Gastroesophageal sphincter (tissue), 4 donors: Measurements from ENCODE around the gene CDH4. TPM values are rescaled to one million over a fixed set of nuclear protein-coding genes. Genes with fewer than 3 reads are reported as not detected.

Experiments used
- ATAC-seq: fragments of 150-250 bp; one replicate; pipeline ENCODE4 v1.9.1; 2016; ENCODE audit warnings: mild to moderate bottlenecking, moderate library complexity
- H3K27ac ChIP-seq, 4 donors: fragments of 200-600 bp; sonication (generic) in 3 of 4; 1 replicate in 3 of 4; 2 replicates in 1 of 4; pipeline ENCODE4 v1.5.1; 2016 to 2019
- H3K27me3 ChIP-seq: fragments of 200-600 bp; sonication (generic); one replicate; pipeline ENCODE4 v1.5.1; 2019
- H3K36me3 ChIP-seq, 2 donors: fragments of 200-600 bp; sonication (generic); one replicate each; pipeline ENCODE4 v1.5.1; 2019; ENCODE audit warnings: control low read depth in 1 of 2
- H3K4me1 ChIP-seq, 3 donors: fragments of 200-600 bp; sonication (generic); 1 replicate in 2 of 3; 2 replicates in 1 of 3; pipeline ENCODE4 v1.5.1; 2016 to 2019; ENCODE audit warnings: control low read depth in 2 of 3
- H3K4me3 ChIP-seq, 2 donors: fragments of 200-600 bp; sonication (generic); one replicate each; pipeline ENCODE4 v1.5.1; 2019; ENCODE audit warnings: mild to moderate bottlenecking in 1 of 2, moderate library complexity in 1 of 2
- H3K9me3 ChIP-seq, 3 donors: fragments of 200-600 bp; sonication (generic); one replicate each; pipeline ENCODE4 v1.5.1; 2017 to 2019; ENCODE audit warnings: control low read depth in 2 of 3
- EP300 ChIP-seq: sonication (generic); formaldehyde crosslinking; IDR thresholded peaks from one replicate; pipeline ENCODE4 v1.6.1; 2017; ENCODE audit warnings: antibody characterized with exemption, mild to moderate bottlenecking
- POLR2A ChIP-seq, 2 donors: fragments of 450-650 bp; IDR thresholded peaks; one replicate each; pipeline ENCODE4 v1.6.1; 2017; ENCODE audit warnings: antibody characterized with exemption in 2 of 2, mild to moderate bottlenecking in 2 of 2, moderate library complexity in 1 of 2
- POLR2AphosphoS5 ChIP-seq: sonication (generic); formaldehyde crosslinking; IDR thresholded peaks from one replicate; pipeline ENCODE4 v1.6.1; 2017; ENCODE audit warnings: antibody characterized with exemption
- WGBS, 2 donors: methylation state at CpG; one replicate each; pipeline ENCODE4 v1.1.5; 2018; ENCODE audit warnings: low coverage in 1 of 2; 5-methylcytosine and 5-hydroxymethylcytosine counted together
- total RNA-seq, 4 donors: library from RNA; depleted of rRNA; stranded (reverse); fragments of >200 nt; gene quantifications; one replicate each; pipeline ENCODE4 v1.1.0, GENCODE V29; 2016
- TF ChIP-seq, protein P1 (sequence below), 4 experiments: fragments of 200-600 bp in 2 of 4; fragments of 450-650 bp in 2 of 4; sonication (generic) in 1 of 4; IDR thresholded peaks; one replicate each; pipeline ENCODE4 v1.5.1; 2017 to 2019; ENCODE audit warnings: antibody characterized with exemption in 4 of 4, mild to moderate bottlenecking in 2 of 4, moderate library complexity in 2 of 4

Gene CDH4
- total RNA-seq, 4 donors from 2014 or later: under 0.01 to 1.5 (median 0.42) TPM; not detected in 1

DNA sequence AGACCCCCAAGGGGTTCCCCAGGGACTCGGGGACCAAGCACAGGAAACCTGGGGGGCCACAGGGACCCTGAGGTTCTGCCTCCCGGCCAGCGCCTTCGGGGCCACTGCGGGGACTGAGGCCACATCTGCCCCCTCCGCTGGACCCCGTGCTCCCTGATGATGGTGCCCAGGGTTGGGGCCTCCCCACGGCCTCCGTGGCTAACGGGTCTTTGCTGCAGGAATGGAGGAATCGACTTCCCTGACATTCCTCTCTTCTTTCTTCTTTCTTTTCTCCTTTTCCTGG is 483.4 kb downstream of the CDH4 start:
- 76% methylated on average over 11 of the region's 11 CpGs; no CpG with 5 or more reads in 1 of the 2 donors for WGBS, 2 donors
- Histone ChIP-seq H3K27ac (no peak overlapping the region), H3K27me3 (peaks cover 91% of the 10 kb centered on the region), H3K9me3 (no peaks in the 10 kb centered on the region), H3K36me3 (no peaks in the 10 kb centered on the region), H3K4me1 (no peaks in the 10 kb centered on the region), H3K4me3 (no peak overlapping the region)
- TF ChIP-seq POLR2AphosphoS5 (no peak), EP300 (no peak), POLR2A (IDR thresholded peaks at IDR 0.05) (no peak)
- TF ChIP-seq, protein P1, sequence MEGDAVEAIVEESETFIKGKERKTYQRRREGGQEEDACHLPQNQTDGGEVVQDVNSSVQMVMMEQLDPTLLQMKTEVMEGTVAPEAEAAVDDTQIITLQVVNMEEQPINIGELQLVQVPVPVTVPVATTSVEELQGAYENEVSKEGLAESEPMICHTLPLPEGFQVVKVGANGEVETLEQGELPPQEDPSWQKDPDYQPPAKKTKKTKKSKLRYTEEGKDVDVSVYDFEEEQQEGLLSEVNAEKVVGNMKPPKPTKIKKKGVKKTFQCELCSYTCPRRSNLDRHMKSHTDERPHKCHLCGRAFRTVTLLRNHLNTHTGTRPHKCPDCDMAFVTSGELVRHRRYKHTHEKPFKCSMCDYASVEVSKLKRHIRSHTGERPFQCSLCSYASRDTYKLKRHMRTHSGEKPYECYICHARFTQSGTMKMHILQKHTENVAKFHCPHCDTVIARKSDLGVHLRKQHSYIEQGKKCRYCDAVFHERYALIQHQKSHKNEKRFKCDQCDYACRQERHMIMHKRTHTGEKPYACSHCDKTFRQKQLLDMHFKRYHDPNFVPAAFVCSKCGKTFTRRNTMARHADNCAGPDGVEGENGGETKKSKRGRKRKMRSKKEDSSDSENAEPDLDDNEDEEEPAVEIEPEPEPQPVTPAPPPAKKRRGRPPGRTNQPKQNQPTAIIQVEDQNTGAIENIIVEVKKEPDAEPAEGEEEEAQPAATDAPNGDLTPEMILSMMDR (IDR thresholded peaks at IDR 0.05): no peak
- ATAC-seq: no peak

DNA sequence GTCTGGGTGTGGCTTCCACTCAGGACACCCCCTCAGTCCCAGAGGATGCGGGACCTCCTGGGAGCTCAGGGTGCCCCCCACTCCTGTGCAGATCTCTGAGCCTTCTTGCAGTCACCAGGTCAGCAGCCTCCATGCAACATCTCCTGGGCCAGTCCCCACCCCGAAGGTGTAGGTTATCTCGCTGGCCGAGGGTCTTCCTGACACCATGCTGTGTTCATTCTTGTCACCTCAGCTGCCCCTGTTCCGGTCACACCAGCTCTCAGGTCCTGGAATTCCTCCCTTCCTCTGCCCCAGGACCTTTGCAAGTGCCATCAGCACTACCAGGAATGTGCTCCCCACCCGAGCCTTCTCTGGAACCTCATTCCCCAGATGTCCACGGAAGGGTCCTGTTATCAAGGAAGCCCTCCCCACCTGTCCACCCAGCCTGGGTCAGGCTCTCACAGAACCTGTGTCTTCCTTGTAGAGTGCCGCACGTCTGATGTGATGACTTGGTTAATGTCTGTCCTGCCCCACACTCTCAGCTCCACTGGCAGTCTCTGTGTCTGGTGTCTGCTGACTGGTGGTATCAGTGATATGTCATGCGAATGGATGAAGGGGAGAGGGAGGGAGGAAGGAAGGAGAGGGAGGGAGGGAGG is 484.1 kb downstream of the CDH4 start:
- 52 to 63% methylated on average over 6 of the region's 10 CpGs for WGBS, 2 donors
- Histone ChIP-seq H3K27ac (no peak overlapping the region), H3K27me3 (peaks cover 84% of the 10 kb centered on the region), H3K4me3 (no peak overlapping the region), H3K4me1 (no peaks in the 10 kb centered on the region), H3K9me3 (no peaks in the 10 kb centered on the region), H3K36me3 (no peaks in the 10 kb centered on the region)
- TF ChIP-seq, protein P1 (IDR thresholded peaks at IDR 0.05): no peak
- no peak for TF ChIP-seq POLR2A (IDR thresholded peaks at IDR 0.05)
- TF ChIP-seq EP300: no peak
- no peak for TF ChIP-seq POLR2AphosphoS5
- ATAC-seq: no peak

DNA sequence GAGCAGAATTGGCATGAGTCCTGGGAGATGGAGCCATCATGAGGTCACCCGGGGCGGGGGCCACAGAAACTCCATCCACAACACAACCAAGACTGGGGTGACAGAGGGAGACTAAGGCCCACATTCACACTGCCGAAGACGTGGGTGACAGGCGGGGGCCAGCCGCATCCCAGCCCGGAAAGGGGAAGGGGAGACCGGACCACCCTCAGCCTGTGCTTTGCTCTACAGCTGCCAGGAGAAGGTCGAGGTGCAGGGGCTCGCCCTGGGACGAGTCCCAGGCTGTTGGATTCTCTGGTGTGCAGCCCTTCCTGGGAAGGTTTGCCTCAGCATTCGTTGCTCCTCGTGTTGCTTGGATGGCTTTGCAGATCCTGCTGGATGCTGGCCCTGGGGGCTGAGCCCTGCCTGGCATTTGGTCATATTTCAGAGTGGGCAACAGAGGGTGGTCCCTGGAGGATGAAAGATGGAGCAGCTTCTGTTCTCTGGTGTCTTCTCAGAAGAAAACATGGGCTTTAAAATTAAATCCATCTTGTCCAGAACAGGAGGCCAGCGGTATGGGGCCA is 484.8 kb downstream of the CDH4 start:
- TF ChIP-seq EP300 (no peak), POLR2AphosphoS5 (no peak), POLR2A (IDR thresholded peaks at IDR 0.05) (no peak)
- TF ChIP-seq, protein P1 (IDR thresholded peaks at IDR 0.05): no peak
- Histone ChIP-seq H3K4me1 (no peaks in the 10 kb centered on the region), H3K9me3 (no peaks in the 10 kb centered on the region), H3K4me3 (no peak overlapping the region), H3K27ac (no peak overlapping the region), H3K36me3 (no peaks in the 10 kb centered on the region), H3K27me3 (peaks cover 77% of the 10 kb centered on the region)
- 52 to 71% methylated on average over 6 to 8 of the region's 14 CpGs for WGBS, 2 donors
- no peak for ATAC-seq

DNA sequence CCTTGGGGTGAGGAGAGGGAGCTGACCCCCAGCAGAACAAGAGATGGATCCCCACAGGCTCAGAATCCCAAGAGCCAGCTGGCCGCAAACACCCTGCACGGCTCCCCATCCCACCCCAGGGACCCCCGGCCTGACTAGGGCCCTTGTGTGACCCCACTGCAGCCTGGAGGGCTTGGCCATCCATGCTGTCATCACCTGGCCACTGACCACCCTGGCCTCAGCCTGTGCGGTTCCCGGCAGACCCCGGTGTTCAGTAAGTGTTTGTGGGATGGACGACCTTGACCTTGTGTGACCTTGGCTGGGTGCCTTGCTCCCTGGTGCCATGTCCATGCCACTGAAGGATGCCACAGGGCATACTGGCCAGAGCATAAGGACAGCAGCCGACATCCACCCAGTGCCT is 485.3 kb downstream of the CDH4 start:
- no peak for ATAC-seq
- H3K4me3 ChIP-seq: no peak overlapping the region
- WGBS, 2 donors: no CpG with 5 or more reads among the region's 8 CpGs
- H3K36me3 ChIP-seq: no peaks in the 10 kb centered on the region
- peaks cover 72% of the 10 kb centered on the region for H3K27me3 ChIP-seq
- no peaks in the 10 kb centered on the region for H3K4me1 ChIP-seq
- TF ChIP-seq, protein P1 (IDR thresholded peaks at IDR 0.05): no peak
- no peak for TF ChIP-seq POLR2AphosphoS5
- no peak for TF ChIP-seq EP300
- TF ChIP-seq POLR2A (IDR thresholded peaks at IDR 0.05): no peak
- no peak overlapping the region for H3K27ac ChIP-seq
- H3K9me3 ChIP-seq: no peaks in the 10 kb centered on the region

DNA sequence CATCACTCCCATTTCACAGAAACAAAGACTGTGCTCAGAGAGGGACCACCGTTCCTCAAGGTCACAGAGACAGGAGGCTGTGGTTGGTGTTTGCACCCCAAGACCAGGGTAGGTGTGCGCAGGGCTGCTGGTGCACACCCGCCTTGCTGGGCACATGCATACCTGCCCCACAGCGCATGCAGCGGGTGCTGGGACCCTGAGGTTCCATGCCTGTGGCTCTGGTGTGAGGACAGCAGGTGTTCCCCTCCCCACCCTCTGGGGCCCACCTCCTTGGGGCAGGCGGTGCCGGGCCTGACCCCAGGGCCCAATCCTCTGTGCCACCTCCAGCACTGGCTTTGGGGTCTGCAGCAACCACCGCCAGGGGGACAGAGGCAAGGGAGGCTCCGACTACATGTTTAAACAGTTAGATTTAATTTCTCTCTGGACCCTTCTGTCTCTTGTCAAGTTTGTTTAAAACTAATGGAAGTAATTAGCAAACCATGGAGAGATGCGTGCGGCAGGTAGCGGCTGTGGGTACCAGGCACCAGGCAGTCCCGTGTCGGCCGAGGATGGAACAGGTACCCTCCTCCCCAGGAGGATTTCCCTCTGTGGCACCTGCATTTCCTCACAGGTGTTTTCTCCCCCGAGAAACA is 485.9 kb downstream of the CDH4 start:
- Histone ChIP-seq H3K9me3 (no peaks in the 10 kb centered on the region), H3K27ac (no peak overlapping the region), H3K36me3 (no peaks in the 10 kb centered on the region), H3K27me3 (peaks cover 67% of the 10 kb centered on the region), H3K4me3 (no peak overlapping the region), H3K4me1 (no peaks in the 10 kb centered on the region)
- TF ChIP-seq EP300 (no peak), POLR2AphosphoS5 (no peak), POLR2A (IDR thresholded peaks at IDR 0.05) (no peak)
- TF ChIP-seq, protein P1 (IDR thresholded peaks at IDR 0.05): no peak
- ATAC-seq: no peak
- 66 to 67% methylated on average over 4 to 9 of the region's 16 CpGs for WGBS, 2 donors
